HG03066 (cell line): ENCODE results near the gene CHMP5.
"Not testable (repeated sequence)": the region's sequence is repeated elsewhere in the genome, so short reads cannot be mapped to it uniquely, and the experiment has no call there.

Source experiments
- ATAC-seq: cut with Tn5 transposase; IDR thresholded peaks from one replicate; pipeline ENCODE4 v1.9.1; 2021; ENCODE audit warnings: low read depth; ENCODE audit not compliant: unreplicated experiment

The CHMP5 gene

DNA sequence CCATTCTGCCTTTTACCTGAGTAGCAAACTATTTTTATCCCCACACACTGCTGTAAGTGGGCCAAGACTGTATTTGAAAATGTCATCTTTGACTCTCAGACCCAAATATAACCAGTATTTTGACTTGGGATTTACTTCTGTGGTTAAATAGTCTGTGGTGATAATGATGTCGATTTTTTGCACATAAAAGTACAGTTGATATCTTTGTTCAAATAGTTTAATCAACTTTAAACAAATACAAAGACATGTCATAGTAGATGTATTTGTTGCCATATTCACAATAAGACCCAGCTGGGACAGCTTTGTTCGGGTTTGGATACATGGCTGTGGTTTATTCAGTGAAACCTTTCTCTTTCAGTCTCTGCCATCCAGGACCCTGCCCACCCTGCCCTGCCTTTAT, 45.9 kb downstream of the CHMP5 start:
- no peak for ATAC-seq

DNA sequence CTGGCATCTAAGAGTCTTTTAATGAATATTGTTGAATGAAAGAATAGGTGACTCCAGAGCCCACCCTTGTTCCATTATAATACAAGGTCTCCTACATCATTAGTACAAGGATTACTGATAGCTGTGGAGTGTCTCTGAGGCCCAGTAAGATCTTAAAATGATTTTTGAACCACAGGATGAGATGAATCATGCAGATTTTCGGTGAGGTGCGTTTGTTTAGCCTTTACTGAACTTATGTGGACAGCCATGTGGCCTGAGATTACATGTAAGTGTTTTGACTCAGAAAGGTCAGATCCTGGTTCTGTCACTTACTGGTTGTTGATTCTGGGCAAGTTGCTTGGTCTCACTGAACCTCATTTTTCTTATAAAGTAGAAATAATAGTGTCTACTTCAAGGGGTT, 47.1 kb downstream of the CHMP5 start:
- no peak for ATAC-seq

DNA sequence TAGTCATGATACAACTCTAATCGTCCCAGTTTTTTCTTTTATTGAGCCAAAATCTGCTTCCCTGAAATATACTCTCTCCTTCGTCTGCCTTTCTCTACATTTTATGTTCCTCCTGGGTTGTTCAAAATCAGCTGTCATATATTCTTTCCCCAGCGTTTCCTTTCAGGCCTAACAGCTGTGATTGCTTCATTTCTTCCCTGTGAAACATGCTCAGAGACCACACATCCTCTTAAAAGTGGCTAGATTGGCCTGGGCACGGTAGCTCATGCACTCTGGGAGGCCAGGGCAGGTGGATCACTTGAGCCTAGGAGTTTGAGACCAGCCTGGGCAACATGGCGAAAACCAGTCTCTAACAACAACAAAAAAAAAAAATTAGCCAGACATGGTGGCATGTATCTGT, 50.5 kb downstream of the CHMP5 start:
- ATAC-seq: no peak

DNA sequence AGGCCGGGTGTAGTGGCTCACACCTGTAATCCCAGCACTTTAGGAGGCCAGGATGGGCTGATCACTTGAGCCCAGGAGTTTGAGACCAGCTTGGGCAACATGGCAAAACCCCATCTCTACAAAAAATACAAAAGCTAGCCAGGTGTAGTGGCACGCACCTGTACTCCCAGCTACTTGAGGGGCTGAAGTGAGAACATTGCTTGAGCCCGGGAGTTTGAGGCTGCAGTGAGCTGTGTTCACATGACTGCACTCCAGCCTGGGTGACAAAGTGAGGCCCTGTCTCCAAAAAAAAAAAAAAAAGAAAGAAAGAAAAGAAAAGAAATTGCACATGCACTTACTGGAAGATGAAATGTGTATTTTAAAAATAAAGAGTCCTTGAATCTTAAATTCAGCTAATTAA, 52.3 kb downstream of the CHMP5 start:
- not testable (repeated sequence) for ATAC-seq

DNA sequence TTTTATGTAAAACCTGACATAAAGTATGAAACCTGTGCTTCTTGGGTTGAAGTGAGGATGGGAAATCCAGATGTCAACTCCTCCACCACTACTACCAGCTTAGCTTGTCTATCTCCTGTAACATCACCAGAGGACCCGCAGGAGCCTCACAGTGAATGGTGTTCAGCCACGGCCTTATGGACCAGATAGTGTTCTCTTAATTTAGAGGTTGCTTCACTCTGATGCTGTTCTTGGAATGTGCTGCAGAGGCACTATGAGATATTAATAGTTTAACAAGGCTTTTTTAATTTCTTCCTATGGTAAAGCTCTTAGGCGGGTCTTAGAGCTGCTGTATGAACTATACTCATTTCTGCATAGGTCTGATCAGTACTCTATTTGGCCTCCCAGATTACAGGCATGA, 53.4 kb downstream of the CHMP5 start:
- ATAC-seq: no peak

DNA sequence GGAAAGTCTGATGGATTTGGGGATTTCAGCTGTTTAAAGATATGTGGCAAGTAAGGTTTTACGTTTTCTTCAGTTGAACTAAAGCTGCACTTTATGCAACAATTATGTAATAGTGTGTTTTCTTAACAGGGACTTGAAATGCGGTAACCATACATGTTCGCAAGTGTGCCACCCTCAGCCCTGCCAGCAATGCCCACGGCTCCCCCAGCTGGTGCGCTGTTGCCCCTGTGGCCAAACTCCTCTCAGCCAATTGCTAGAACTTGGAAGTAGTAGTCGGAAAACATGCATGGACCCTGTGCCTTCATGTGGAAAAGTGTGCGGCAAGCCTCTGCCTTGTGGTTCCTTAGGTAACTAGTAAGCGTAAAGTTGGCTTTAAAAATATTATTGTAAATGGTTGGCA, 53.9 kb downstream of the CHMP5 start:
- no peak for ATAC-seq

DNA sequence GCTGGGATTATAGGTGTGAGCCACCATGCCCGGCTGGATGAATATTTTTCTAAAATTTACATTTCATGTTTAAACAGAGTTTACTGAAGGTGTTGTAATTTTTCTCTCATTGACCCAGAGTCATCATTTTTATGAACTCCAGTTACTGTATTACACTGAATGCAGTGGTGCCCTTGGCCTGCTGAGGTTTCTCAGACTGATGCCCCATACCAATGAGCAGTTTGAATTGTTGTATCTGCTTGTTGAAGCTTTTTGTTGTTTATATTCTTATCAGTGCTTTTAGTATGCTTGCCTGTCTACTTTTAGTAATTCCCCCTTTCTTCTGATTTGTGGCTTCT, 55.4 kb downstream of the CHMP5 start:
- no peak for ATAC-seq

DNA sequence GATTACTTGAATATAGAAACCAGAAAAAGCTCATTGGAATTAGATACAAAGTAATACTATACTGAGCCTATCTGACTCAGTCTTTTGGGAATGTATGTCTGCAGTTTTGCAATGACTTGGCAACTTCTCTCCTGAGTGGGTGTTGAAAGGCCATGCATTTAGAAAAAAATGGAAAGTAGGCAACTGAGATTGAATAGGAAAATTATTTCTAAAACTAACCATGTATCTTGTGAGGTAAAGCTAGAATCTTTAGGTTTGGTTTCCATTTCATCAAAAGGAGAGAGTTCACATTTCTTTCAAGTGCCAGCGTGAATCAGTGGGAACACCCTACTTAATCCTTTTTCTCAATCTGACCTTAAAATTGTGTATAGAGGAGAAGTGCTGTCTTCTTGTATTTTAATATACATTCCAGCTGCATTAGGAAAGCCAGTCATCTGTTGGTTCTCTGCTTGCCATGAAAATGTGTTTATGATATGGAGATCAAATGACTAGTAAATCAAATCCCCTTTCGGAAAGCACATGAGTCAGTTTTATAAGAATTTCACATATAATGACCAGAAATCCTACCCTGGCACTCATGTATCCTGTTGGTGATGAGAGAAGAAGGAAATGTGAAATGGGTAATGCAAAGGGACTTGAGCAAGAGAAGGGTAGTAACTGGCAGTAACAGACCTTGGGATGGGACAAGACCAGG, 55.9 kb downstream of the CHMP5 start:
- no peak for ATAC-seq

DNA sequence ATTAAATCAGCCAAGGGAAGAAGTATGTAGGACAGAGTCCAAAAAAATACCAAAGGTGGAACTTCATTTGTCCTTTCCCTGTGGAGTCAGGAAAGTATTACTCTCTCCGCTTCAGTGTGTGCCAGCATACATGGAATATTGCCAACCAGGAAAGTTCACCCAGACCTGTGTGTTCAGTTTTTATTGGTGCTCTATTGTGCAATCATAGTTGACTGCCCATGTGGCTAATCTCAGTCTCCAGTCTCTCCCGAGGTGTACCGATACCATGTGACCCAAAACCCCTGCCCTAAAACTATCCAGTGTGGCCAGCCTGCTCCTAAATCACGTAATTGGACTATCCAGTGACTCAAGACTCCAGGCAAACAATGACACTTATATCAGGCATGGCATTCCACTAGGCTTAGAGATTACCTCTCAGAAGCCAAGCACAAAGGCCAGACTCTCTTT, 64.3 kb downstream of the CHMP5 start:
- no peak for ATAC-seq

DNA sequence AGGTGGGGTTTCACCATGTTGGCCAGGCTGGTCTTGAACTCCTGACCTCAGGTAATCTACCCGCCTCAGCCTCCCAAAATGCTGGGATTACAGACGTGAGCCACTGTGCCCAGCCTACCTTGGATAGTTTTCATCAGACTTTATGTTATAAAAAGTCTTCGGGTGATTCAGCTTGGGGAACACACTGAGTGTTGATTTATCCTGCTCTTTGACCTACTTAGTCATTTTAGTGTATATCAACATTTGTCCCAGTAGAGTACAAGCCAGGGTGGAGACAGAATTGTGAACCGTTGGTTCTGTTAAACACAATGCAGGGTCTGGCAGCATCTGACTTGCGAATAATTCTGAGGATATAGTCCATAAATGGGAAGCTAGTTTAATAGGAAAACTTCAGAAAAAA, 65.1 kb downstream of the CHMP5 start:
- ATAC-seq: no peak

DNA sequence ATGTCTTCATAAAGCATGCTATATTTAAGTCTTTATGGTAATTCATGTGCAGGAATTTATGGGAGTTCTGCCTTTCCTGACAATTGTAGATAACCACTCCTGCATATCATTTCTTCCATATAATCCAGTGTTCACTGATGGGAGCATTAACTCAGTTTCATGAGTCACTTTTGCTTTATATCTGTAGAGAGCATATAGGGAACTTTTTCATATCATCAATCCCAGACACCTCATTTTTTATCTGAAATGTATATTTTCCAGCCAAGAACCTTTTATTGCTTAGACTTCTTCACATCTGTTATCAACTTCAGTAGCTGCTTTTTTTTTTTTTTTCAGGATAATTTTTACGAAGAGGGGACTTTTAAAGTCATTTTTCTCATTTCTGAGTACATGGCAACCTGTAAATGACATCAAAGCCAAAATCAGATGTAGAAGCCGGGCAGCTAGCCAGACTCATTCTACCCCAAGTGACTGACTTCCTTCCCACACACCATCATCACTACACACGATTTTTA, 66.6 kb downstream of the CHMP5 start:
- ATAC-seq: no peak
